ENCODE measurements around the gene SYT8. TPM values are rescaled to one million over a fixed set of nuclear protein-coding genes. Genes with fewer than 3 reads are reported as not detected.

SYT8 gene
- polyA plus RNA-seq, 1 of the 3 experiments (the other 2 are of a cell fraction), result not detected

DNA sequence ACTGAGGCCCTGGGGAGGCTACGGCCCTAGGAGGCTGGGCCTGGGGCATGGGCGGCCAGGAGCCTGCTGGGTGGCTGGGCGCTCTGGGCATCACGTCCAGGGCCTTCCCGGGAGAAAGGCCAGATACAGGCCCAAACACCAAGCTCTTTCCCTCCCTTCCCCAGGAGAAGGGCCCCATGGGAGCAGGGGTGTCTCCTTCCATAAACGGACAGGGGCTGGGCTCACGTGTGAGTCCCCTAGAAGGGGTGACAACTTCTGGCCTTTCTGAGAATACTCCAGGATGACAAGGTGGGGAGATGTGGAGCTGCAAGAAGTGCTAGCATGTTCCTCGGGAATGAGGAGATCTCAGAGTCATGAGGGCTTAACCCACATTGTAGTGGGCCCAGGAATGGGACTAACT is 19.5 kb upstream of the SYT8 start:
- Histone ChIP-seq H4K20me1 (ENCODE audit: insufficient read depth) (no peaks in the 10 kb centered on the region), H2AFZ (ENCODE audit: low read depth) (no peak overlapping the region), H3K79me2 (ENCODE audit: insufficient read depth) (no peaks in the 10 kb centered on the region), H3K9me2 (no peaks in the 10 kb centered on the region), H3K4me3 (ENCODE audit: low read depth in 2 of 2, low read length in 1 of 2) (no peak overlapping the region), H3K4me2 (no peak overlapping the region), H3K4me1 (ENCODE audit: control insufficient read depth in 1 of 2, insufficient read depth in 2 of 2, low read depth in 1 of 2, low read length in 1 of 2) (no peaks in the 10 kb centered on the region), H3K9ac (no peak overlapping the region), H3K36me3 (replicated peaks in 1 of 2; ENCODE audit: control insufficient read depth in 1 of 2, insufficient read depth in 2 of 2, low read length in 1 of 2) (no peaks in the 10 kb centered on the region), H3K27ac (ENCODE audit: low read depth in 2 of 2, low read length in 1 of 2) (no peak overlapping the region), H3K9me3 (no peaks in the 10 kb centered on the region), H3F3A (replicated peaks; ENCODE audit: insufficient read depth) (no peaks in the 10 kb centered on the region), H3K27me3 (ENCODE audit: insufficient read depth) (no peaks in the 10 kb centered on the region; the same call in 1 of the 2 replicates)
- TF ChIP-seq TEAD4 (IDR thresholded peaks at IDR 0.05; ENCODE audit: borderline replicate concordance, insufficient read depth) (no peak), RFX5 (IDR thresholded peaks at IDR 0.05; ENCODE audit: low read length) (no peak), YY1 (IDR thresholded peaks at IDR 0.05; ENCODE audit: low read depth) (no peak), FOXM1 (IDR thresholded peaks at IDR 0.05; ENCODE audit: low read depth) (no peak), MEF2A (IDR thresholded peaks at IDR 0.05; ENCODE audit: borderline replicate concordance, low read depth) (no peak), SMC3 (IDR thresholded peaks at IDR 0.05; ENCODE audit: low read depth, low read length) (no peak), CHD2 (IDR thresholded peaks at IDR 0.05; ENCODE audit: low read length, partially characterized antibody) (no peak), RCOR1 (IDR thresholded peaks at IDR 0.05; ENCODE audit: low read length) (no peak), ELF1 (IDR thresholded peaks at IDR 0.05) (no peak), TAF1 (IDR thresholded peaks at IDR 0.05; ENCODE audit: borderline replicate concordance, low read depth, low read length) (no peak), JUND (IDR thresholded peaks at IDR 0.05) (no peak), SIN3A (IDR thresholded peaks at IDR 0.05; ENCODE audit: borderline replicate concordance, low read depth, low read length) (no peak), RAD21 (IDR thresholded peaks at IDR 0.05; ENCODE audit: low read length) (no peak)
- TF ChIP-seq, protein P1, sequence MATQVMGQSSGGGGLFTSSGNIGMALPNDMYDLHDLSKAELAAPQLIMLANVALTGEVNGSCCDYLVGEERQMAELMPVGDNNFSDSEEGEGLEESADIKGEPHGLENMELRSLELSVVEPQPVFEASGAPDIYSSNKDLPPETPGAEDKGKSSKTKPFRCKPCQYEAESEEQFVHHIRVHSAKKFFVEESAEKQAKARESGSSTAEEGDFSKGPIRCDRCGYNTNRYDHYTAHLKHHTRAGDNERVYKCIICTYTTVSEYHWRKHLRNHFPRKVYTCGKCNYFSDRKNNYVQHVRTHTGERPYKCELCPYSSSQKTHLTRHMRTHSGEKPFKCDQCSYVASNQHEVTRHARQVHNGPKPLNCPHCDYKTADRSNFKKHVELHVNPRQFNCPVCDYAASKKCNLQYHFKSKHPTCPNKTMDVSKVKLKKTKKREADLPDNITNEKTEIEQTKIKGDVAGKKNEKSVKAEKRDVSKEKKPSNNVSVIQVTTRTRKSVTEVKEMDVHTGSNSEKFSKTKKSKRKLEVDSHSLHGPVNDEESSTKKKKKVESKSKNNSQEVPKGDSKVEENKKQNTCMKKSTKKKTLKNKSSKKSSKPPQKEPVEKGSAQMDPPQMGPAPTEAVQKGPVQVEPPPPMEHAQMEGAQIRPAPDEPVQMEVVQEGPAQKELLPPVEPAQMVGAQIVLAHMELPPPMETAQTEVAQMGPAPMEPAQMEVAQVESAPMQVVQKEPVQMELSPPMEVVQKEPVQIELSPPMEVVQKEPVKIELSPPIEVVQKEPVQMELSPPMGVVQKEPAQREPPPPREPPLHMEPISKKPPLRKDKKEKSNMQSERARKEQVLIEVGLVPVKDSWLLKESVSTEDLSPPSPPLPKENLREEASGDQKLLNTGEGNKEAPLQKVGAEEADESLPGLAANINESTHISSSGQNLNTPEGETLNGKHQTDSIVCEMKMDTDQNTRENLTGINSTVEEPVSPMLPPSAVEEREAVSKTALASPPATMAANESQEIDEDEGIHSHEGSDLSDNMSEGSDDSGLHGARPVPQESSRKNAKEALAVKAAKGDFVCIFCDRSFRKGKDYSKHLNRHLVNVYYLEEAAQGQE (IDR thresholded peaks at IDR 0.05; ENCODE audit: low read depth, low read length), result no peak
- TF ChIP-seq, protein P2, sequence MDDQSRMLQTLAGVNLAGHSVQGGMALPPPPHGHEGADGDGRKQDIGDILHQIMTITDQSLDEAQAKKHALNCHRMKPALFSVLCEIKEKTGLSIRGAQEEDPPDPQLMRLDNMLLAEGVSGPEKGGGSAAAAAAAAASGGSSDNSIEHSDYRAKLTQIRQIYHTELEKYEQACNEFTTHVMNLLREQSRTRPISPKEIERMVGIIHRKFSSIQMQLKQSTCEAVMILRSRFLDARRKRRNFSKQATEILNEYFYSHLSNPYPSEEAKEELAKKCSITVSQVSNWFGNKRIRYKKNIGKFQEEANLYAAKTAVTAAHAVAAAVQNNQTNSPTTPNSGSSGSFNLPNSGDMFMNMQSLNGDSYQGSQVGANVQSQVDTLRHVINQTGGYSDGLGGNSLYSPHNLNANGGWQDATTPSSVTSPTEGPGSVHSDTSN (IDR thresholded peaks at IDR 0.05), result no peak
- ChIA-PET CTCF (interaction anchor here (0.9 to 5.7 kb wide), 4 partner anchors 12 to 163 kb away, joined by 5 to 26 read pairs (median 5); no protein-coding TSS in a partner anchor), POLR2A (no interaction called here)
- DNase-seq, result no peak
- WGBS (ENCODE audit: low lambda C conversion rate), result 56% methylated on average over 3 of the region's 8 CpGs

DNA sequence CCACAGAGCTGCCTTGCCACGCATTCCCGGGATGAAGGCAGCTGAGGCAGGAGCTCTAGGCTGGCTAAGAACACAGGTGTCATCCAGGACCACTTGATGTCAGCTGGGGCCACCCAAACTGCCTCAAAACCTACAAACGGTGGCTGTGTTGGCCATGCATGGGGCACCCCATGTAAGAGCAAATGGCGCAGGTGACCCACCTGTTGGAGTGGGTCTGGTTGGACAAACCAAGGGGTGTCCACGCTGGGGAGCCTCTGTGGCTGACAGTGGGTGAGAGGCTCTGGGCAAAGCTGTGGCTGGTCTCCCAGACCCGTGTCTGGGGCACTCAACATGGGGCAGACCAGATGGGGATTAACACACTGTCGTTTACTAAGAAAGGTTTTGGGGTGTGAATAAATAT is 19.0 kb upstream of the SYT8 start:
- H3K9ac ChIP-seq, result no peak overlapping the region
- no peaks in the 10 kb centered on the region for H3K36me3 ChIP-seq (replicated peaks in 1 of 2; ENCODE audit: control insufficient read depth in 1 of 2, insufficient read depth in 2 of 2, low read length in 1 of 2)
- H3K4me1 ChIP-seq (ENCODE audit: control insufficient read depth in 1 of 2, insufficient read depth in 2 of 2, low read depth in 1 of 2, low read length in 1 of 2), result no peaks in the 10 kb centered on the region
- H3K27ac ChIP-seq (ENCODE audit: low read depth in 2 of 2, low read length in 1 of 2), result no peak overlapping the region
- no peaks in the 10 kb centered on the region for H4K20me1 ChIP-seq (ENCODE audit: insufficient read depth)
- TF ChIP-seq TCF12 (IDR thresholded peaks at IDR 0.05), result no peak
- no peaks in the 10 kb centered on the region for H3K9me2 ChIP-seq
- H3K9me3 ChIP-seq, result no peaks in the 10 kb centered on the region
- no peaks in the 10 kb centered on the region for H3F3A ChIP-seq (replicated peaks; ENCODE audit: insufficient read depth)
- no peak overlapping the region for H3K4me2 ChIP-seq
- no peak overlapping the region for H3K4me3 ChIP-seq (ENCODE audit: low read depth in 2 of 2, low read length in 1 of 2)
- ChIA-PET POLR2A (no interaction called here), CTCF (interaction anchor here (0.9 to 5.7 kb wide), 3 partner anchors 12 to 122 kb away, joined by 5 to 26 read pairs (median 5); no protein-coding TSS in a partner anchor)
- WGBS (ENCODE audit: low lambda C conversion rate), result 22% methylated on average over 3 of the region's 7 CpGs
- H3K79me2 ChIP-seq (ENCODE audit: insufficient read depth), result no peaks in the 10 kb centered on the region
- H2AFZ ChIP-seq (ENCODE audit: low read depth), result no peak overlapping the region
- no peaks in the 10 kb centered on the region; the same call in 1 of the 2 replicates for H3K27me3 ChIP-seq (ENCODE audit: insufficient read depth)
- no peak for DNase-seq
